Measurements from ENCODE around the gene STK32B.

The STK32B gene

GRCh38 chr4:5458676-5459075, 407.4 kb downstream of the STK32B start:
- DNase-seq, result no peak

- no peak for DNase-seq
Measured at GRCh38 chr4:5459236-5459635, 408.0 kb downstream of the STK32B start.

- no peak for DNase-seq
Measured at GRCh38 chr4:5460106-5460801, 409.0 kb downstream of the STK32B start.

GRCh38 chr4:5461477-5461876, 410.2 kb downstream of the STK32B start:
- no peak for DNase-seq

GRCh38 chr4:5462254-5462835, 411.1 kb downstream of the STK32B start:
- no peak for DNase-seq

- no peak for DNase-seq
Measured at GRCh38 chr4:5462896-5463295, 411.6 kb downstream of the STK32B start.

- DNase-seq, result no peak
Measured at GRCh38 chr4:5463361-5463760, 412.1 kb downstream of the STK32B start.

GRCh38 chr4:5463936-5464650, 412.8 kb downstream of the STK32B start:
- DNase-seq, result no peak

GRCh38 chr4:5465529-5465928, 414.2 kb downstream of the STK32B start:
- DNase-seq, result no peak

- DNase-seq, result no peak
Measured at GRCh38 chr4:5465956-5466355, 414.7 kb downstream of the STK32B start.

- no peak for DNase-seq
Measured at GRCh38 chr4:5467111-5467510, 415.8 kb downstream of the STK32B start.

GRCh38 chr4:5469151-5469775, 418.0 kb downstream of the STK32B start:
- DNase-seq, result no peak

GRCh38 chr4:5469861-5470260, 418.6 kb downstream of the STK32B start:
- no peak for DNase-seq

GRCh38 chr4:5470318-5471198, 419.3 kb downstream of the STK32B start:
- DNase-seq, result no peak

GRCh38 chr4:5471206-5471605, 419.9 kb downstream of the STK32B start:
- DNase-seq, result no peak

GRCh38 chr4:5471691-5472090, 420.4 kb downstream of the STK32B start:
- no peak for DNase-seq

- DNase-seq, result no peak
Measured at GRCh38 chr4:5472160-5472591, 420.9 kb downstream of the STK32B start.

GRCh38 chr4:5473125-5473524, 421.8 kb downstream of the STK32B start:
- DNase-seq, result no peak

- no peak for DNase-seq
Measured at GRCh38 chr4:5474756-5475155, 423.5 kb downstream of the STK32B start.

- DNase-seq, result no peak
Measured at GRCh38 chr4:5477613-5478012, 426.3 kb downstream of the STK32B start.

- DNase-seq, result no peak
Measured at GRCh38 chr4:5478169-5478568, 426.9 kb downstream of the STK32B start.

- DNase-seq, result no peak
Measured at GRCh38 chr4:5478697-5479096, 427.4 kb downstream of the STK32B start.
